Parathyroid adenoma (tissue), 2 donors: ENCODE results near the gene PLEKHJ1.

Experiments used
- H2AFZ ChIP-seq: fragments of 300-600 bp; sonication (generic); one replicate; pipeline ENCODE4 v1.7.0; 2017; ENCODE audit warnings: antibody characterized with exemption, mild to moderate bottlenecking
- H3K27ac ChIP-seq: fragments of 300-600 bp; sonication (generic); one replicate; pipeline ENCODE4 v1.7.0; 2017
- H3K27me3 ChIP-seq: fragments of 300-600 bp; sonication (generic); one replicate; pipeline ENCODE4 v1.7.0; 2017; ENCODE audit warnings: low read length; ENCODE audit not compliant: control insufficient read depth, insufficient read depth
- H3K36me3 ChIP-seq: fragments of 300-600 bp; sonication (generic); one replicate; pipeline ENCODE4 v1.7.0; 2017; ENCODE audit warnings: low read length; ENCODE audit not compliant: control insufficient read depth, insufficient read depth
- H3K4me1 ChIP-seq: fragments of 300-600 bp; sonication (generic); one replicate; pipeline ENCODE4 v1.7.0; 2017; ENCODE audit warnings: control low read depth
- H3K4me2 ChIP-seq: fragments of 300-600 bp; sonication (generic); one replicate; pipeline ENCODE4 v1.7.0; 2017; ENCODE audit warnings: low read length
- H3K4me3 ChIP-seq: fragments of 300-600 bp; sonication (generic); one replicate; pipeline ENCODE4 v1.7.0; 2017; ENCODE audit warnings: low read depth, low read length
- H3K79me2 ChIP-seq: fragments of 300-600 bp; sonication (generic); one replicate; pipeline ENCODE4 v1.7.0; 2017; ENCODE audit warnings: control low read depth
- H3K9ac ChIP-seq: fragments of 300-600 bp; sonication (generic); one replicate; pipeline ENCODE4 v1.7.0; 2017; ENCODE audit warnings: mild to moderate bottlenecking
- H3K9me3 ChIP-seq: fragments of 300-600 bp; sonication (generic); one replicate; pipeline ENCODE4 v1.7.0; 2017; ENCODE audit warnings: low read length; ENCODE audit not compliant: control insufficient read depth
- CTCF ChIP-seq: fragments of 300-600 bp; sonication (generic); IDR thresholded peaks from one replicate; pipeline ENCODE4 v1.7.0; 2017; ENCODE audit warnings: antibody characterized with exemption, mild to moderate bottlenecking
- donor health status: primary hyperparathyroidism.

Gene PLEKHJ1

GRCh38 chr19:2254064-2254872 lies 18.1 kb upstream of the PLEKHJ1 start:
- H3K9ac ChIP-seq = no peak overlapping the region
- H3K27me3 ChIP-seq = peaks cover 14% of the 10 kb centered on the region
- no peaks in the 10 kb centered on the region for H3K4me1 ChIP-seq
- no peak overlapping the region for H3K4me2 ChIP-seq
- peak; percentile 21 for TF ChIP-seq CTCF
- no peaks in the 10 kb centered on the region for H3K36me3 ChIP-seq
- H3K4me3 ChIP-seq = no peak overlapping the region
- no peak overlapping the region for H3K27ac ChIP-seq
- no peaks in the 10 kb centered on the region for H3K79me2 ChIP-seq
- no peak overlapping the region for H2AFZ ChIP-seq
- no peaks in the 10 kb centered on the region for H3K9me3 ChIP-seq

GRCh38 chr19:2253106-2254063 lies 17.3 kb upstream of the PLEKHJ1 start:
- Histone ChIP-seq H3K4me2 (no peak overlapping the region), H3K36me3 (no peaks in the 10 kb centered on the region), H3K79me2 (no peaks in the 10 kb centered on the region), H3K9ac (no peak overlapping the region), H3K4me1 (no peaks in the 10 kb centered on the region), H3K27ac (no peak overlapping the region), H2AFZ (no peak overlapping the region), H3K9me3 (no peaks in the 10 kb centered on the region), H3K4me3 (no peak overlapping the region), H3K27me3 (peaks cover 14% of the 10 kb centered on the region)
- TF ChIP-seq CTCF = no peak

GRCh38 chr19:2252797-2253105 lies 16.6 kb upstream of the PLEKHJ1 start:
- no peaks in the 10 kb centered on the region for H3K9me3 ChIP-seq
- no peaks in the 10 kb centered on the region for H3K4me1 ChIP-seq
- no peak overlapping the region for H3K9ac ChIP-seq
- no peak overlapping the region for H3K4me2 ChIP-seq
- H3K27ac ChIP-seq = no peak overlapping the region
- no peaks in the 10 kb centered on the region for H3K79me2 ChIP-seq
- H3K36me3 ChIP-seq = no peaks in the 10 kb centered on the region
- no peak overlapping the region for H2AFZ ChIP-seq
- H3K4me3 ChIP-seq = no peak overlapping the region
- TF ChIP-seq CTCF = no peak
- H3K27me3 ChIP-seq = peaks cover 14% of the 10 kb centered on the region

- H3K27me3 ChIP-seq = peaks cover 14% of the 10 kb centered on the region
- no peak overlapping the region for H3K9ac ChIP-seq
- H3K4me3 ChIP-seq = no peak overlapping the region
- peak overlapping the region; percentile 13 for H2AFZ ChIP-seq
- H3K9me3 ChIP-seq = no peaks in the 10 kb centered on the region
- TF ChIP-seq CTCF = no peak
- H3K79me2 ChIP-seq = no peaks in the 10 kb centered on the region
- no peak overlapping the region for H3K27ac ChIP-seq
- no peak overlapping the region for H3K4me2 ChIP-seq
- H3K36me3 ChIP-seq = no peaks in the 10 kb centered on the region
- no peaks in the 10 kb centered on the region for H3K4me1 ChIP-seq
Measured at GRCh38 chr19:2252055-2252796, 16.1 kb upstream of the PLEKHJ1 start.
